ENCODE measurements around the gene RTP3.
"Not testable (repeated sequence)": the region's sequence is repeated elsewhere in the genome, so short reads cannot be mapped to it uniquely, and the experiment has no call there.

The RTP3 gene

DNA sequence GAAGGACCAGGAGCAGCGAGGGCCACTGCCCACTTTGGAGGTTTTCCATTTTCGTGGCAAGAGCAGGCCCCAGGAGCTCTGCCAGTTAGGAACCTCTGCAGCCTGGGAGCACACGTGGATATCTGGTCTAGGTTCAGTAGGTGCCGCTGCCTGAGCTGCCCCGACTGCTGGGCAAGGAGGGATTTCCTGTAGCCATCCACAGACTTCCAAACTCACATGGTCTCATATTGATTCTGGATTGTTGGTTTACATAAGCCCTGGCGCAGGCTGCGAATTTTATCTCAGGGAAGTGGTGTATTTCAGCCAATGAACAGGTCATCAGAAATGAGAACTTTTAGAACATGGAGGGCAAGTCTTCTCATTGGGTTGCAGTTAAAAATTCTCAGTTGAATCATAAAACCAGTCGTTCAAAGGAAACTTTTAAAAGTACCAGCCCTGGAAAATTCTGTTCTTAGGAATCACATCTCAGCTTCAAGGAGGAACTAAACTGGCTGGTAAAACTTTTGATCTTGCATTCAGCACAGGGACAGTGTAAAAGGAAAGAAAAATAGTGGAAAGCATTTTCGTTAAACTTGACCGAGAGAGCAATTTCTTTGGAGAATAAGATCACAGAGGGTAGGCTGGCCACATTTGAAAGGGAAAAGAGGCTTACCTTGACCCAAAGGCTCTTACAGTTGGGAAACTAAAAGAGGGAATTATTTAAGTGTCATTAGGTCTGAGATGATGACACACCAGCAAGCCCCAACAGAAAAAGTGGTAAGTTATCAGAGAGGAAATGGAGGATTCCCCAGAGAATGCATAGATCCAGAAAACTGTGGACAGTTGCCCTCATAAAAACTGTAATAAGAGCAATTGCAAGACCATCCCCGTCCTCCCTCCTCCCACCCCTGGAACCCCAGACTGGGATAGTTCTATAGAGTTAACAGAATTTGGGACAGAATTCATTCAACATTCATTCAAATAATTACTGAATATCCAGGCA, 6.4 kb upstream of the RTP3 start:
- DNase-seq: no peak

DNA sequence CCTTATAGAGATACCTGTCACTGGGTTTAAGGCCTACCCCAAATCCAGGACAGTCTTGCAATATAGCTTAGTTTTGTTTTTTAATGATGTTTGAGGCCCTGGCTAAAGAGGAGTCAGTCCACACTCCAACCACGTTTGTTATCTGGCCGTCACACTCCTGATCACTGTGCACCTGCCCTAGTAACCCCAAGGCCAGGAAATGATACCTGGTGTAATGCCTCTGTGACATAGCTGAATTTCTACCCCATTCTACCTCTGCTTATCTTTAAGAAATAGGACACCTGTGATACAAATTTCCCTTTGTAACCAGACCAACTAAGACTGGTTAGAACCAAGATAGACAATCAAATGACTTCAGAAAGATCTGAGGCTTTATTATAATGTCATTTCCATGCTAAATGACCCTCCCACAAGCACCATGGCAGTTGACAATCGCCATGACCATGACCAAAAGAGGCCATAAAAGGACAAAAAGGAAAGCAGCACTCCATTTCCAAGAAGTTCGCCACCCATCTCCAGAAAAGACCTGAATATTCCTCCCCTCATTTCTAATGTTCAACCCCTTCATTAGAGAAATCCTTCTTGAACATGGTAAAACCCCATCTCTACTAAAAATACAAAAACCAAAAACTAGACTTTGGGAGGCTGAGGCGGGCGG, 4.8 kb upstream of the RTP3 start:
- DNase-seq: no peak

DNA sequence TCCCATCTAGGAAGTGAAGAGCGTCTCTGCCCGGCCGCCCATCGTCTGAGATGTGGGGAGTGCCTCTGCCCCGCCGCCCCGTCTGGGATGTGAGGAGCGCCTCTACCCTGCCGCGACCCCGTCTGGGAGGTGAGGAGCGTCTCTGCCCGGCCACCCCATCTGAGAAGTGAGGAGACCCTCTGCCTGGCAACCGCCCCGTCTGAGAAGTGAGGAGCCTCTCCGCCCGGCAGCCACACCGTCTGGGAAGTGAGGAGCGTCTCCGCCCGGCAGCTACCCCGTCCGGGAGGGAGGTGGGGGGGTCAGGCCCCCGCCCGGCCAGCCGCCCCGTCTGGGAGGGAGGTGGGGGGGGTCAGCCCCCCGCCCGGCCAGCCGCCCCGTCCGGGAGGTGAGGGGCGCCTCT, 3.3 kb upstream of the RTP3 start:
- DNase-seq: not testable (repeated sequence)

DNA sequence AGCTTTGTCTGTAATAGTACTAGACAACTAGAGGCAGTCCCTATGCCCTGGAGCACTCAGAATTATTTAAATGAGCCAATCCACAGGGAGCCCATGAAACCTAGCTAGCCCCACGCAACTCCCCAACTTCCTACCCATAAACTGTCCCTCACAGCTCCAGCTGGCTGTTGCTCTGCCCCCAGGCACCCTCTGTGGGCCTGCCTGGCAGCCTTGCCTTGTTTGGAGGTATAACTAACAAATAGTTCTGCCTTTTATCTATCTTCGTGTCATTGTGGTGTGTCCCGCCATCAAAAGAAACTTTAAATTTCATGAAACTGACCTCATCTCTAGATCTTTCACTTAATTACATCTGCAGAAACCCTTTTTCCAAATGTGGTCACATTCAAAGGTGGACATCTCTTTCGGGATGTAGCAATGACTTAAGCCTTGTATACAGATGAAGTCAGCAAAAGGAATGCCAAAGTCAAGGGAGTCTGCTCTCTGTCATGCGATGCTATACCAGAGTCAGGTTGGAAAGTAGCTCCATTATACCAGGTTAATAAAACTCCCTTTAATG, 1.8 kb upstream of the RTP3 start:
- DNase-seq: no peak

DNA sequence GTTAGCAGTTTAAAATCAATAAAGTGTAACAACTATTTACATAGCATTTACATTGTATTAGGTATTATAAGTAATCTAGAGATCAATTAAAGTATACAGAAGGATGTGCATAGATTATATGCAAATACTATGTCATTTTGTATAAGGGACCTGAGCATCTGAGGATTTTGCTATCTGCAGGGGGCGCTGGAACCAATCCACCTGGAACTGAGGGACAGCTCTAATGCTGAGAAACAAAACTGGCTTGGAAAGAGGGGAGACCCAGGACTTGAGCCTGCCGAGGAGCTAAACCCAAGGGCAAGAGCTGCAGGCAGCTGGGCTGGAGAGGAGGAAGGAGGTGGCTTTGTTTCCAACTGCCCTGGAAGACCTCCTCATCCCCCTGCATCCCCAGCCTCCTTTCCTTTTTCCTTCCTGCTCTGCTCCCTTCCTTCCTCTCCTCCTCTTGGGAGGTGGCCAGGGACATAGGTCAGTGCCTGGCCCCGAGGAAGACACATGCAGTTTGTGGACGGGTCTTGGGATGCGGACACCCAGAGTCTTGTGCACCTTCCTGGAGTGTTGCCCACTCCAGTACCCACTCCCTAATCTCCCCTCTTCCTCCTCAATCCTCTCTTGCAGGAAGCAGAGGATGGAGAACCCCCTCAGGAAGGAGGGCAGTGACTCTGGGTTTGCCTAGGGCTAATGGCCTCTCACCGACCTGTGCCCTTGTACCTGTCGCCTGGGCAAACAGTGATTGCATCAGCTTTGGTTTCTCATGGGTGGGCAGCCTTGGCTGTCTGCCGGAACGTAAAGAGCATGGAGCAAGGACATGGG, 825 bp upstream of the RTP3 start:
- DNase-seq: no peak

DNA sequence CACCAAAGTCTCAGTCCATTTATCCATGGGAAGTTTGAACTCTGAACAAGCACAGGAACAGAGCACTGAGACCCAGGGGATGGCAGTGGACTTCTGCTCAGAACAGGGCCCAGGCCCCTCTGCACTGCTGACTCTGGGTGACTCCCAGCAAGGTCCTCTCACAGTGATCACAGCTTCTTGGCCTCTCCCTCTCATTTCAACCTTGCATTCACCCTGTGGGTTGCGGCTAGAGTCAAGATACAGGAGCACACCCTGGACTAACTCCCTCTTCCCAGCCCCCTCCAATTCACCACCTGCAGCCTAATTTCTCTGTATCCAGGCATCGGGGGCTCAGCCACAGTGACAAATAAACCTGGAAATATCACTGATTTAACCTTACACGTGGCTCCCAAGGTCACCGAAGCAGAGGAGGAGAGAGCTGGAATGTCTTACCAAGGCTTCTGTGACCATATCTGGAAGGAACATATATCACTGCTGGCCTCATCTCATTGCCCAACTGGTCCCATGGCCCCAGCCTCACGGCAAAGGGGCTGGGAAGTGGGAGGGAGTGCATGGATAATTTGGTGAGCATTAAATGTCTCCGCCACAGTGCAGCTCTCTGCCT, 1.2 kb downstream of the RTP3 start:
- no peak for DNase-seq

DNA sequence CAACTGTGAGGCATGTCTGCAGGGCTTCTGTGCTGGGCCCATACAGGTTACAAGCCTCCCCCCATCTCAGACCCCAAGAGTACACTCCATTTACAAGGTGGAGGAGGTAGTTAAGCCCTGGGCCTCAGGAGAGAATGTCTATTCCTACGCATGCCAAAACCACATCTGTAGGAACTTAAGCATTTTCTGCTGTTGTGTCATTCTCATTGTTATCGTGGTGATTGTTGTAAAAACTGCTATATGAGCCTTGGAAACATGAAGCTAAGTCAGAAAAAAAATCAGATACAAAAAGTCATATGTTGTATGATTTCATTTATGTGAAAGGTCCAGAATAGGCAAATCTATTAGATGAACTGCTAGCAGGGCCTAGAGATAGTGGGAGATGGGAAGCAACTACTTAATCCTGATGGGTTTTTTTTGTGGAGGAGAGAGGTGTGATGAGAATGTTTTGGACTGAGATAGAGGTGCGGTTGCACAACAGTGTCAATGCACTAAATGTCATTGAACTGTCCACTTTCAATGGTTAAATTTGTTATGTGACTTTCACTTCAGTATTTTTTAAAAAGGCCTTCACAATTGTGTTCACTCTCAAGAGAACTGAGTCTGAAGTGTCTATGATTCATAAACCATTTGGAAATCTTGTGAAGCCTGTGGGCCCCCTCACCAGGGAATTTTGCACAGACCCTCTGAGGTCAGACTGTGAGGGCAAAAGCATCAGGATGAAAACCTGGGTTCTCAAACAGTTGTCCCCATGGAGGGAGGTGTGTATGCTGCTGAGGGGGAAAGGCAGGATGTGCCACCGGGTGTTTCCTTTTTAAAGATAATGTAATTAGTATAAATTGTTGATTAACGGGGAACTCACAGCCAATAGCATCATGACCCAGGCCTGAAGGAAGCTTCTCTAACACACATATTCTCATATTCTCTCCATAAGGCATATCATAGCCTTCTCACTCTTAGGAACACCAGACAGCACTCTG, 3.2 kb downstream of the RTP3 start:
- no peak for DNase-seq

DNA sequence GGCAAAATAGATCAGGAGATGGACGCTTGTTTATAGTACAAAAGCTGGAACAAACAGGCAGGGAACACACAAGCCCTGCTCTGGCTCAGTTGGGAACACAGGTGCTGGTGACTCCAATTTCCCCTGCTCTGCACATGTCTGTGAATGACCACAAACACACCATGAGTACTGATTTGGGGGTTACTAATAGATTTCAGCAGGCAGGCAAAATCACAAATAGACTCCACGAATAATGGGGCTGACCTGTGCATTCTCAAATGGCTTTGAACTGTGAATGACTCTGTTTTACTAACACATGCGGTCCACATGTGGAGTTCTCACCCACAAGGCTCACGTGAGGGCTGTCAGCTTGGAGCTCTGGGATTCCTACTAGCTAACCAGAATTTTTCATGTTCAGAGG, 3.9 kb downstream of the RTP3 start:
- no peak for DNase-seq

DNA sequence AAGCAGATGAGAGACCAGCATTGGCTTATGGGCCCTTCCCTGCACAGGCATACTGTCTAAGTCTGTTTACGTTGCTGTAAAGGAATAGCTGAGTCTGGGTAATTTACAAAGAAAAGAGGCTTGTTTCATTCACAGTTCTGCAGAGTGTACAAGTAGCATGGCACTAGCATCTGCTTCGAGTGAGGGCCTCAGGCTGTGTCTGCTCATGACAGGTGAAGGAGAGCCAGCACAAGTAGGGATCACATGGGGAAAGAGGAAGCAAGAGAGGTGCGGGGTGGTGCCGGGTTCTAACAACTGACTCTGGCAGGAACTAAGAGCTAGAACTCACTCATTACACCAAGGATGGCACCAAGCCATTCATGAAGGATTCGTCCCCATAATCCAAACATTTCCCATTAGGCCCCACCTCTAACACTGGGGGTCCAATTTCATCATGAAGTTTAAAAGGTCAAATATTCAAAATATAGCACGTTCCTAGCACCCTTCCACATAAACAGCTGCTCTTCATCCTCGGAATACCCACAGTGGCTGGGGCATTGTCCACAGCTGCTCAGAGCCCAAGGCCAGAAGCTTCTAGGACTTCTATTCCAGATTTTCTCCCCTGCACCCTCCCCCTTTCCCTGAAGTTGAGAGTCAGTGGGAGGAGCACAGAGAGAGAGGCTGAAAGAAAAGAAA, 5.6 kb downstream of the RTP3 start:
- no peak for DNase-seq

DNA sequence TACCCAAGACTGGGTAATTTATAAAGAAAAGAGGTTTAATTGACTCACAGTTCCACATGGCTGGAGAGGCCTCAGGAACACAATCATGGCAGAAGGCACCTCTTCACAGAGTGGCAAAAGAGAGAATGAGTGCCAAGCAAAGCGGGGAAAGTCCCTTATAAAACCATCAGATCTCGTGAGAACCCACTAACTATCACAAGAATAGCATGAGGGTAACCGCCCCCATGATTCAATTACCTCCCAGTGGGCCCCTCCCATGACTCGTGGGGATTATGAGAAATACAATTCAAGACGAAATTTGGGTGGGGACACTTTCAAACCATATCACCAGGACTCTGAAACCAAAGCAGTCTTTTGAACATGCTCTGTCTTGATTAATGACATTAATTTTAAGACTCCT, 7.0 kb downstream of the RTP3 start:
- DNase-seq: no peak

DNA sequence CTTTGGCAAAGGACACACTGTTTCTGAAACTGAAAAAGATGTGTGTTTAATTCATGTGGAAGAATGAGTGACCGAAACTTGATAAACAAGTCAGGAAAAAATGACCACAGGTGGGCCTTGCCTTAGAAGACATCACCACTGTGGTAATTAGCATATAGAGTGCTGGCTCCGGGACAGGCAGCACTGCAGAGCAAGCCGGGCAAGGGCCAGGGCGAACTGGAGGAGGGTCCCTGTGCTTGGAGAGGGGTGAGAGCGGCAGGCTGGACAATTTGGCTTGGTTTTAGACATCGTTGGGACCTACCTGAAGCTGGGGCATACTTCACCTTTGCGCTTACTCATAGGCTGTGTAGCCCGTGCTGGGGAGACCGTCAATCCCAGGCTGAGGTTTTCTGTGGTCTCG, 8.2 kb downstream of the RTP3 start:
- DNase-seq: no peak

DNA sequence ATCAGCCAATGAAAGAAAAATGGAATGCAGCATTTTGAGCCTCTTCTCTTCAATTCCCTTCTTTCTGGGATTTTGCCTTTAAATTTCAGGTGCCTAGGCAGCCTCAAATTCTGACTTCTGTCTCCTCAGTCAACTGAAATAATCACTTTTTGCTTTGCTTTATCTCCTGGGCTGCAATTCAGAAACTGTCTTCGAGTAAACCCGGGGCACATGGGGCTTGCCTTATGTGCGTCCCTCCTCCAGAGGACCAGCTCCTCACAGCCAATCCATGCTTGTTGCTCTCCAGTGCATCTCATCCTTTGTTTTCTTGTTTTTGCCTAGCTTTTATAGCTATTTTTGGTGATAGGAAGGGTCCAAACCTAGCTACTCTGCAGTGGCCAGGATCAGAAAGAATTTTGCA, 8.8 kb downstream of the RTP3 start:
- DNase-seq: no peak

DNA sequence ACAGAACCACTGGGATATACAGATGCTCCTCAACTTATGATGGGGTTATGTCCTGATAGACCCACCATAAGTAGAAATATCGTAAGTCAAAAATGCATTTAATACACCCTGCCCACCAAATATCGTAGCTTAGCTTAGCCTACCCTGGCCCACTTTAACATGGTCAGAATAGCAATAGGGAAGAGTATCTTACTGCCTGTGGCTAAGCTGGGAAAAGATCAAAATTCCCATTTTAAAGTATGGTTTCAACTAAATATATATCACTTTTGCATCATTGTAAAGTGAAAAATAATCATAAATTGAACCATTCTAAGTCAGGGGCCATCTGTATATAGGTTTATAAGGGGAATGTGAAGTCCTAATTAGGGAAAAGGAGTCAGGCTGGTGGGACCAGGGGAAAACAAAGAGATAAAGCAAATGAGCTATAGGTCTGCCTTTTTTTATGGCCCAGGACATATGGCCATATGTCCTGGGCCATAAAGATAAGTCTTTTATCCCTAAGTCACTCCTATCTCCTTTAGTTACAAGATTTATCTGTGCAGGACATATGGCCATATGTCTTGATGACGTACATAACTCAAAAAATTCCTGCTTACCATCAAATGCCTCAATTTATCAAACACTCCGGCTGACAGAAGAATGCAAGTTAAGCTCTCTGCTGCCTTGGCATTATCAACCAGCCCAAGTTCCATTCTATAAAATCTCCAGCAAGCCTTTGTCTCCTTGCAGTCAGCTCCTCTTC, 11.2 kb downstream of the RTP3 start:
- no peak for DNase-seq

DNA sequence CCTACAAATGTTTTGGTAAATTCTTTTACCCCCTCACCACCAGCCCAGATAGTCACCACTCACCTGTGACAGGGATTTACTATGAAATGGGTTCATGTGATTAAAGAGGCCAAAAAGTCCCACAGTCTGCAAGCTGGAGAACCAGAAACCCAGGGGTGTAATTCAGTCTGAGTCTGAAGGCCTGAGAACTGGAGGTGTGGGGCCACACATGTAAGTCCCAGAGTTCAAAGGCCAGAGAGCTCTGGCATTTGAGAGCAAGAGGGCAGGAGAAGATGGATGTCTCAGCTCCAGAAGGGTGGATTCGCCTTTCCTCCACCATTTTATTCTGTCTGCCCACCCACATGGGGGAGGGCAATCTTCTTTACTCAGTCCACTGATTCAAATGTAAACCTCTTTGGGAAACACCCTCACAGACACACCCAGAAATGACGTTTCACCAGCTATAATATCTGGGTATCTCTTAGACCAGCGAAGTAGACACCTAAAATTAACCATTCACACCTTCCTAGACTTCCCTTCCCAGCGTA, 11.9 kb downstream of the RTP3 start:
- DNase-seq: no peak

DNA sequence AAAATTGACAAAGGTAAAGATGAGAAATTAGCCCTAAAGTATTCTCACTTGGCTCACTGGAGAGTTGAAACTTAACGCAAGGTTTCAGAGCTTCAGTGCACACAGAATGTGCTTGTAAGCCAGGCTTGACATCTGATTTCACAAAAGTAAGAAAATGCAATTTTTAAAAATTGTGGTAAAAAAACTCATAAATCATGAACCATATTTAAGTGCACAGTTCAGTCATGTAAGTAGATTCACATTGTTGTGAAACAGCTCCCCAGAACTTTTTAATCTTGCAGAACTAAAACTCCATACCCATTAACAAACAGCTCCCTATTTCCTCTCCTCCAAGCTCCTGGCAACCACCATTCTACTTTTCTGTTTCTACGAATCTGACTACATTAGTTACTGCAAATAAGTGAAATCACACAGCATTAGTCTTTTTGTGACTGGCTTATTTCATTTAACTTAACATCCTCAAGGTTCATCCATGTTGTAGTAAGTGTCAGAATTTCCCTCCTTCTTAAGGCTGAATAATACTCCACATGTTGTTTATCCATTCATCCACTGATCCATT, 14.5 kb downstream of the RTP3 start:
- no peak for DNase-seq

DNA sequence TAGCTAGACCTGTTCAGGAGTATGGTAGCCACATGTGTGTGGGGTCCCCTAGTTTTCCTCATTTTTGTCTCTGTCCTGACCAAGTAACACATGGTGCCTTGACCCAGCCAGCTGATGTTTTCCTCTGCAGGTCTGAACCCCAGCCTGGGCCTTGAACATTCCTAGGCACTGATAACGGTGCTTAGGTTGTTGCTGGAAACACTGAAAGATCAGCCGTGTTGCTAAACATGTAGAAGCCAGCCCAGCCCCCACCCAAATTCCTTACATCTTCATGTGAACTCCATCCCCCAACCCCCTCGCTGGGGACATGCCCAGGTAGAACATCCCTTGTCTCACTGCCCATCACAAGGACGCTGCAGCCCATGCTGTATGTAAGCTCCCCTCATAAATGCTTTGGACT, 18.7 kb downstream of the RTP3 start:
- DNase-seq: no peak

DNA sequence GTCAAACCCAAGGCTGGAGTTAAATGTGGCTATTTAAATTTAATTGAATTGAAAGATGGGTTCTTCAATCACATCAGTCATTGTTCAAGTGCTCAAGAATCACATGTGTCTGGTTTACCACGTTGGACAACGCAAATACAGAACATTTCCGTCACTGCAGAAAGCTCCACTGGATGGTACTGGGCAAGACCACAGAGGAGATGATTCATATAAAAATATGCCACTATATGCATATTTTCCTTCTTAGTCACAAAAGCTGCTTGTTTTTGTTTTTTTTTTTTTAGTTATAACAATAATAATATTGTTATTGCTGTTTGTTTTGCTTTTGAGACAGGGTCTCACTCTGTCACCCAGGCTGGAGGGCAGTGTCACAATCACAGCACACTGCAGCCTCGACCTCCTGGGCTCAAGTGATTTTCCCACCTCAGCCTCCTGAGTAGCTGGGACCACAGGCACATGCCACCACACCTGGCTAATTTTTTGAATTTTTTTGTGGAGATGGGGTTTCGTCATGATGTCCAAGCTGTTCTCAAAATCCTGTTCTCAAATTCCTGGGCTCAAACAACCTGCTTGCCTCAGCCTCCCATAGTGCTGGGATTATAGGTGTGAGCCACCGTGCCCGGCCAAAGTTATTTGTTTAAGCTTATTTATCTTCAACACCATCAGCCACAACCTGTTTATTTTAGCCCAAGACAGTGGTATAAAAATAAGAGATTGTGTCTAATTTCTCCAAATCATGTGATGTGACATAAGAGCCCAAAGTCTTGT, 19.4 kb downstream of the RTP3 start:
- DNase-seq: no peak

DNA sequence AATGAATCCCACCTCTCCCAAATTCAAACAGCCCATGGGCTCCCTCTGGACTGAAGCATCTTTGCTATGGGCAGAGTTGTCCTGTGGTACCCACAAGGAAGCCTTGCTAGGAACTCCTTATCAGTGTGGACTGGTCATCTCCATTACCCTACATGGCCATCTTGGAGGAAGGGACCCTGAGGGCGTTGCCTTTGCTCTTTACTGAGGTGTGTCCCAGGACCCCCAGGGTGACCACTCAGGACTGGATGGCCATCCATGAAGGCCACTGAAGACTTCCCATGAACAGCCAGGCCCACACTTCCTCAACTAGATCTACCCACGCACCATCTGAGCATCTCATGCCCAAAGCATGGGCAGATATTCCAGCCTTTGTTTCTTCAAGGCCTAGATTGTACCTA, 20.0 kb downstream of the RTP3 start:
- no peak for DNase-seq

DNA sequence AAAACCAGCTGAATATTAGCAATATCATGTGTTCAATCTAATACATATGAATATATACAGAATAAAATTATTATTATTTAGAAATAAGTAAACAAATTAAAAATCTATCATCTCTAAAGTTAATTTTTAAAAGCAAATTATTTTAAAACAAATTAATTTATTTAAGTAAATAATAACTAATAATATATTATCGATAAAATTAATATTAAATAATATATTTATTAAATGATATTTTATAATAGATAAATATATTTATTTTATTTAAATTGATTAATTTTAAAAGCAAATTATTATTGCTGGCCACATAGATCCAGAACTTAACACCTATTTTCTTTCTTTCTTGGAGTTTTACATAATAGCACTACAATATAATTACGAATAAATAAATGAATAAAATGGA, 22.2 kb downstream of the RTP3 start:
- no peak for DNase-seq
